ENCODE results near the gene LONP1. TPM values are rescaled to one million over a fixed set of nuclear protein-coding genes. Genes with fewer than 3 reads are reported as not detected.
"Not testable (repeated sequence)": the region's sequence is repeated elsewhere in the genome, so short reads cannot be mapped to it uniquely, and the experiment has no call there.

LONP1 gene
- total RNA-seq, 4 donors from 2014 or later, result 31.7 to 75.9 (median 47.4) TPM

- H3K4me1 ChIP-seq, result no peaks in the 10 kb centered on the region
- no peaks in the 10 kb centered on the region for H3K27me3 ChIP-seq
- no peak for TF ChIP-seq POLR2A (IDR thresholded peaks at IDR 0.05)
- no peak for TF ChIP-seq CTCF (IDR thresholded peaks at IDR 0.05)
- H3K9me3 ChIP-seq, result no peaks in the 10 kb centered on the region
- H3K36me3 ChIP-seq, result peaks cover 0 to 82% (median 0%) of the 10 kb centered on the region in 3 donors
- H3K4me3 ChIP-seq, result no peak overlapping the region
- DNase-seq, result no peak
- no peak overlapping the region for H3K27ac ChIP-seq
These were observed 12.9 kb downstream of the LONP1 start for GRCh38 chr19:5706876-5707573.

GRCh38 chr19:5705552-5705951 is 14.4 kb downstream of the LONP1 start:
- Histone ChIP-seq H3K4me3 (no peak overlapping the region), H3K27ac (no peak overlapping the region), H3K36me3 (peaks cover 0 to 75% (median 0%) of the 10 kb centered on the region in 3 donors), H3K4me1 (no peaks in the 10 kb centered on the region), H3K9me3 (no peaks in the 10 kb centered on the region), H3K27me3 (no peaks in the 10 kb centered on the region)
- DNase-seq, result no peak
- no peak for TF ChIP-seq CTCF (IDR thresholded peaks at IDR 0.05)
- no peak for TF ChIP-seq POLR2A (IDR thresholded peaks at IDR 0.05)

GRCh38 chr19:5703819-5704818 is 15.8 kb downstream of the LONP1 start:
- Histone ChIP-seq H3K36me3 (peaks cover 0 to 78% (median 0%) of the 10 kb centered on the region in 3 donors), H3K9me3 (no peaks in the 10 kb centered on the region), H3K4me1 (no peaks in the 10 kb centered on the region), H3K27ac (no peak overlapping the region), H3K4me3 (no peak overlapping the region), H3K27me3 (no peaks in the 10 kb centered on the region)
- no peak for TF ChIP-seq POLR2A (IDR thresholded peaks at IDR 0.05)
- no peak for TF ChIP-seq CTCF (IDR thresholded peaks at IDR 0.05)
- DNase-seq, result no peak

GRCh38 chr19:5702053-5702410 is 17.9 kb downstream of the LONP1 start:
- H3K4me3 ChIP-seq, H3K27ac ChIP-seq, DNase-seq, H3K27me3 ChIP-seq, H3K4me1 ChIP-seq, H3K9me3 ChIP-seq: not testable (repeated sequence)
- H3K36me3 ChIP-seq, result peaks cover 0 to 72% (median 0%) of the 10 kb centered on the region in 3 donors

GRCh38 chr19:5700455-5701092 is 19.4 kb downstream of the LONP1 start:
- H3K27ac ChIP-seq, result no peak overlapping the region
- H3K36me3 ChIP-seq, result peaks cover 0 to 75% (median 0%) of the 10 kb centered on the region in 3 donors

More at GRCh38 chr19:5700455-5701092, 19.4 kb downstream of the LONP1 start:
- no peak for DNase-seq
- TF ChIP-seq POLR2A (IDR thresholded peaks at IDR 0.05), result no peak
- no peak for TF ChIP-seq CTCF (IDR thresholded peaks at IDR 0.05)
- H3K9me3 ChIP-seq, result no peaks in the 10 kb centered on the region
- H3K27me3 ChIP-seq, result no peaks in the 10 kb centered on the region
- H3K4me3 ChIP-seq, result no peak overlapping the region
- H3K4me1 ChIP-seq, result no peaks in the 10 kb centered on the region

Data from Peyer's patch (tissue), 4 donors.